Measurements from ENCODE around the gene SYNE3.

The SYNE3 gene

GRCh38 chr14:95516554-95517181 lies at the start of gene SYNE3:
Gene SYNE3 (minus strand): TSS chr14:95516650. CDS start chr14:95475821, 40,829 bp downstream.
- peak; percentile 77 for DNase-seq

- DNase-seq, result no peak
Observed at GRCh38 chr14:95564060-95564459, 47.6 kb upstream of the SYNE3 start.

GRCh38 chr14:95562892-95563685 lies 46.6 kb upstream of the SYNE3 start:
- DNase-seq, result no peak

GRCh38 chr14:95561001-95561412 lies 44.6 kb upstream of the SYNE3 start:
- peak; percentile 89 for DNase-seq

- DNase-seq, result no peak
Observed at GRCh38 chr14:95559203-95559602, 42.8 kb upstream of the SYNE3 start.

- DNase-seq, result no peak
Observed at GRCh38 chr14:95557832-95558231, 41.4 kb upstream of the SYNE3 start.

- no peak for DNase-seq
Observed at GRCh38 chr14:95557291-95557690, 40.8 kb upstream of the SYNE3 start.

GRCh38 chr14:95555053-95555452 lies 38.6 kb upstream of the SYNE3 start:
- no peak for DNase-seq

GRCh38 chr14:95553141-95553540 lies 36.7 kb upstream of the SYNE3 start:
- no peak for DNase-seq

- no peak for DNase-seq
Observed at GRCh38 chr14:95551435-95551834, 35.0 kb upstream of the SYNE3 start.

GRCh38 chr14:95549656-95550585 lies 33.5 kb upstream of the SYNE3 start:
- no peak for DNase-seq

- no peak for DNase-seq
Observed at GRCh38 chr14:95548328-95548929, 32.0 kb upstream of the SYNE3 start.

GRCh38 chr14:95547626-95548327 lies 31.3 kb upstream of the SYNE3 start:
- DNase-seq, result no peak

- DNase-seq, result no peak
Observed at GRCh38 chr14:95547272-95547625, 30.8 kb upstream of the SYNE3 start.

- no peak for DNase-seq
Observed at GRCh38 chr14:95545515-95546168, 29.2 kb upstream of the SYNE3 start.

- no peak for DNase-seq
Observed at GRCh38 chr14:95544588-95544987, 28.1 kb upstream of the SYNE3 start.

GRCh38 chr14:95543021-95543420 lies 26.6 kb upstream of the SYNE3 start:
- DNase-seq, result no peak

- DNase-seq, result no peak
Observed at GRCh38 chr14:95541932-95542930, 25.8 kb upstream of the SYNE3 start.

GRCh38 chr14:95541346-95541745 lies 24.9 kb upstream of the SYNE3 start:
- DNase-seq, result no peak

- no peak for DNase-seq
Observed at GRCh38 chr14:95540236-95540855, 23.9 kb upstream of the SYNE3 start.

All from activated CD4-positive, alpha-beta T cell treated with anti-CD3 and anti-CD28 coated beads, Interleukin-2, Interleukin-6, amounts not matched to agents 100 ng/mL and 50 ng/mL, durations not matched to agents 16 hours and 8 hours (primary cell).